ENCODE data around the gene ATG14. TPM values are rescaled to one million over a fixed set of nuclear protein-coding genes. Genes with fewer than 3 reads are reported as not detected.

The ATG14 gene
- total and polyA plus RNA-seq, 8 donors, result 7.1 to 25.6 (median 23.3) TPM

DNA sequence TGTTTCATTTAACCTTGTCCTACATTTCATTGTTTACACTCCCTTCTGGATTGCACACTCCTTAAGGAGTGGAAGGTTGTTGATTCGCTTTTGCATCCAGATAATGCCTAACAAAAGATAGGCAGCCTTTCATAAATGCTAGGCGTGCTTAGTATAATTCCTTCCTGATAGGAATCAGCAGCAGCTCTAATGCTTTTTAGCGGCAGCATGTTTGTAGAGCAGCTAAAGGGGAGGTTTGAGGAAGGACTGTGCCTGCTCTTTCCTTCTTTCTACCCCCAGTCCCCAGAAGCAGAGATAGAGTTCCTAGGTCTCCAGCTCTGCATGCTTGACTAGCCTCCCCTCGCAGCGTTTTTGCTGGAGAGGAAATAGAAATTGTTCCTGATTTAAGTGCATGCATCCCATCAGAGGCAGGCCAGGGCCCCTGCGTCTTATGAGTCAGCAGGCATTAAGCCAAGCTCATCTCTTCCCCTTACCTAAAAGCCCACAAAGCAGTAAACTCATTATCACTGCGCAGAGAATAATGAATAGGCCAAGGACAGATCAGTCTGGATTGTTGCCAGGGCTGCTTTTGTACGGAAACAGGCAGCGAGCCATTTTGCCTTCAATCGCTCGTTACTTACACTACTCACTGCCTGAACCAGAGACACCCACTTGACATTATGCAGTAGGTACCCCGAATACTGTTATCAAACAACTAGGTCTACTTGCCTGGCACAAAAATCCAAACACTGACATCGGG is 42.8 kb upstream of the ATG14 start:
- TF ChIP-seq, protein P1, sequence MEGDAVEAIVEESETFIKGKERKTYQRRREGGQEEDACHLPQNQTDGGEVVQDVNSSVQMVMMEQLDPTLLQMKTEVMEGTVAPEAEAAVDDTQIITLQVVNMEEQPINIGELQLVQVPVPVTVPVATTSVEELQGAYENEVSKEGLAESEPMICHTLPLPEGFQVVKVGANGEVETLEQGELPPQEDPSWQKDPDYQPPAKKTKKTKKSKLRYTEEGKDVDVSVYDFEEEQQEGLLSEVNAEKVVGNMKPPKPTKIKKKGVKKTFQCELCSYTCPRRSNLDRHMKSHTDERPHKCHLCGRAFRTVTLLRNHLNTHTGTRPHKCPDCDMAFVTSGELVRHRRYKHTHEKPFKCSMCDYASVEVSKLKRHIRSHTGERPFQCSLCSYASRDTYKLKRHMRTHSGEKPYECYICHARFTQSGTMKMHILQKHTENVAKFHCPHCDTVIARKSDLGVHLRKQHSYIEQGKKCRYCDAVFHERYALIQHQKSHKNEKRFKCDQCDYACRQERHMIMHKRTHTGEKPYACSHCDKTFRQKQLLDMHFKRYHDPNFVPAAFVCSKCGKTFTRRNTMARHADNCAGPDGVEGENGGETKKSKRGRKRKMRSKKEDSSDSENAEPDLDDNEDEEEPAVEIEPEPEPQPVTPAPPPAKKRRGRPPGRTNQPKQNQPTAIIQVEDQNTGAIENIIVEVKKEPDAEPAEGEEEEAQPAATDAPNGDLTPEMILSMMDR (IDR thresholded peaks at IDR 0.05), result no peak
- DNase-seq, result peak in 1 of 4 donors; percentile 14
- Histone ChIP-seq H3K27ac (no peak overlapping the region), H3K9me3 (no peaks in the 10 kb centered on the region), H3K36me3 (no peaks in the 10 kb centered on the region), H3K4me1 (peaks cover 0 to 14% of the 10 kb centered on the region in 2 donors), H3K27me3 (no peaks in the 10 kb centered on the region), H3K4me3 (no peak overlapping the region)
- ATAC-seq, result peak; percentile 46
- intact Hi-C loops (cut with DNase I), result no loop called here

DNA sequence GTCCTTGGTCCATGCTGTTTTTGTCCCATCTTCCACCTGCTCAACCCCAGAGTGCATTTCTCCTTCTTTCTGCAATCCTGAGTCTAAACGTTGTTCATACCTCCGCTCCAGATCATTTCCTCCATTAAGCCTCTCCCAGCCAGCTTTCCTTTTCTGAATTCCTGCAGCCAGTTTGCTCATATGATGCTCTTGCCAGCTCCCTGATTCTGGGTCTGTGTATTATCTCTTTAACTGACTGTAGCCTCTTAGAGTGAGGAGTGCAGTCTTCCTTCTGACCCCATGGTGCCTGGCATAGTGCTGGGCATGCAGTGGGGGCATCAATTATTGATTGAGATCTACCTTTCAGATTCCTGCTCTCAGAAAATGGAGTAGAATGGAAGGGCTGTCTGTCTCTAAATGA is 40.3 kb upstream of the ATG14 start:
- Histone ChIP-seq H3K27me3 (no peaks in the 10 kb centered on the region), H3K27ac (no peak overlapping the region), H3K4me1 (peaks cover 0 to 14% of the 10 kb centered on the region in 2 donors), H3K36me3 (no peaks in the 10 kb centered on the region), H3K9me3 (no peaks in the 10 kb centered on the region), H3K4me3 (no peak overlapping the region)
- DNase-seq (no peak), ATAC-seq (no peak)
- TF ChIP-seq, protein P1 (IDR thresholded peaks at IDR 0.05), result no peak
- intact Hi-C loops (cut with DNase I), result no loop called here

DNA sequence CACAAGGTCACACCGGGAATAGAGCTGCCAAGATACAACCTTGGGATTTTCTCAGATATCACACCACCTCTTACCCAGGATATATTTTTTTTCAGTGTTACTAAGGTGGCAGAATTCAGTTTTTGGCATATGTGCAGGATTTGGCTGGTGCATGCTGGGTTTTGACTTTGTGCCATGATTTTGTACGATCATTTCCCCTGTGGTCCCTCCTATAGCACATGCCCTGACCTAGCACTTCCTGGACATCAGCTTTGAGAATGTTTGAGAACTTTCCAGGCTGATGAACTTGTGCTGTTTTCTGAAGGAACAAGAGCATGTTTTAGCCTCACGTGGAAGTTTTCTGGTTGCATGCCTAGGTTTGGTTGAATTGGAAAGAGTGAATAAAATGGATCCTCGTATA is 39.8 kb upstream of the ATG14 start:
- no peak overlapping the region for H3K4me3 ChIP-seq
- peaks cover 0 to 14% of the 10 kb centered on the region in 2 donors for H3K4me1 ChIP-seq
- H3K27ac ChIP-seq, result no peak overlapping the region
- DNase-seq (no peak), ATAC-seq (no peak)
- H3K36me3 ChIP-seq, result no peaks in the 10 kb centered on the region
- H3K27me3 ChIP-seq, result no peaks in the 10 kb centered on the region
- TF ChIP-seq, protein P1 (IDR thresholded peaks at IDR 0.05), result no peak
- intact Hi-C loops (cut with DNase I), result no loop called here
- H3K9me3 ChIP-seq, result no peaks in the 10 kb centered on the region

DNA sequence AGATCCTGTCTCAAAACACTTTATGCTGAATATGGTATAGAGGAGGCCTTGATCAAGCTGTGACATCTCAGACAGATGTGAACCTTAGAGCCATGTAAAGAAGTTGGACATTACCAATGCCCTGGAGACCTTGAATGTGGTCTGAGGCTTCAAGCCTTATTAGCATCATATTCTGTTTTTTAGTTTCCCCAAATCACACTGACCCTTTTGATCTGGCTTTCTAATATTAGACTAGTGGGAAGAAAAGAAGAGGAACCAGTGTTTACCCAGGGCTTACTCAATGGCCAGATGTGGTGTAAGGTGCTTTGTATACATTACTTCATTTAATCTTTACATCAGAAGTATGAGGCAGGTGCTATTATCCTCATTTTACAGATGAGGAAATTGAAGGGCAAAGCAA is 39.4 kb upstream of the ATG14 start:
- ATAC-seq, result no peak
- no peak for DNase-seq
- TF ChIP-seq, protein P1 (IDR thresholded peaks at IDR 0.05), result no peak
- Histone ChIP-seq H3K4me1 (peaks cover 0 to 14% of the 10 kb centered on the region in 2 donors), H3K27ac (no peak overlapping the region), H3K4me3 (no peak overlapping the region), H3K9me3 (no peaks in the 10 kb centered on the region), H3K27me3 (no peaks in the 10 kb centered on the region), H3K36me3 (no peaks in the 10 kb centered on the region)
- intact Hi-C loops (cut with DNase I), result no loop called here

DNA sequence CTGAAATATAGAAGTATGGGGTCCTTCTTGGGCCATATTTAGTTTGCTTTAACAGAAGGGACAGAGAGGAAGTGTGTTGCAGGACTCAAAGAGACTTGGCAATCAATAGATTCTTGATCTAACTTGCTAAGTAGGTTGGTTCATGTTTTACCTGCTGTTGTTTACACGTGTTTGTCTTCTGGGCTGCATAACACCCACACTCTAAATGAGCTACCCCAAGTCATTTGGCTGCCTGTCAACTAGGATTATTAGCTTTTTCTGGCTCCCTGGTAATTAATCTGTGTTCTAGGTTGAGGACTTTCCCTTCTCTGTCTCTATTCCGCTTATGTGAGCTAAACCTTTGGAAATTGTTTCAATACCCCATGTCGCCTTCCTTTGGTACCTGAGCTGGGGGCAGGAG is 38.9 kb upstream of the ATG14 start:
- intact Hi-C loops (cut with DNase I), result no loop called here
- ATAC-seq, result no peak
- H3K4me3 ChIP-seq, result no peak overlapping the region
- TF ChIP-seq, protein P1 (IDR thresholded peaks at IDR 0.05), result no peak
- no peak for DNase-seq
- peaks cover 0 to 14% of the 10 kb centered on the region in 2 donors for H3K4me1 ChIP-seq
- H3K36me3 ChIP-seq, result no peaks in the 10 kb centered on the region
- no peaks in the 10 kb centered on the region for H3K27me3 ChIP-seq
- no peaks in the 10 kb centered on the region for H3K9me3 ChIP-seq
- no peak overlapping the region for H3K27ac ChIP-seq

Measured in left lung (tissue), 10 donors.